ENCODE results near the gene KCMF1.

KCMF1 gene

DNA sequence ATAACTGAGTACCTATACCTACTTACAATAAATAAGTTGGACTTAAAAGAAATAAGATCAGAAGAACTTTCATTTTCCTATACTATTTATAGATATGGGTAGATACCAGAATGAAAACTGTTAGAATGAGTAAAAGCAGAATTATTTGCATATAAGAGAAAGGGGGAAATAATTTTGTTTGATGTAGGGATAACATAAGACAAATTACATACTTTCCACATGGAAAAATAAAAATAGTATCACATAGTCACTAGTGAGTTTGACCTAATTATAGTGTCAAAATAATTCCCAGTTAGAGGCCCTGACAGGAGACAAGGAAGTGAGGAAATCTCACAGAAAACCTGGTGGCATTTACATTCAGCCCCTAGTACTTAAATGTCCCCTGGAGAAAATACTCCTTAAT lies 28.6 kb downstream of the KCMF1 start:
- no peak for TF ChIP-seq CTCF (conservative IDR thresholded peaks at IDR 0.05; ENCODE audit: control insufficient read depth, insufficient read depth, low read depth, low read length)
- DNase-seq (ENCODE audit: low read depth) = no peak
- H3K4me3 ChIP-seq (ENCODE audit: control insufficient read depth, low read depth, low read length) = no peak overlapping the region

DNA sequence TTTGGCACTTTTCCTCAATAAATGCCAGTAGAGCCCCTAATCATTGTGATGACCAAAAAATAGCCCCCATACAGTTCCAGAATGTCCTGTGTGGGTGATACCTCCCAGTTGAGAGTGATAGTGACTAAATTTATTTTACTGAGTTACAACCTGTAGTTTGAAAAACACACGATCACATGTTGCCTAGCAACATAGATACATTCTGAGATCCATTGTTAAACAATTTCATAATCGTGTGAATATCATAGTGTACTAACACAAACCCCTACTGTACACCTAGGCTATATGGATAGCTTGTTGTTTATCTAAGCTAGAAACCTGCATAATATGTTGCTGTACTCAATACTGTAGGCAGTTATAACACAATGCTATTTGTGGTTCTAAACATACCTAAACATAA lies 30.6 kb downstream of the KCMF1 start:
- no peak overlapping the region for H3K4me3 ChIP-seq (ENCODE audit: control insufficient read depth, low read depth, low read length)
- DNase-seq (ENCODE audit: low read depth) = no peak
- no peak for TF ChIP-seq CTCF (conservative IDR thresholded peaks at IDR 0.05; ENCODE audit: control insufficient read depth, insufficient read depth, low read depth, low read length)

DNA sequence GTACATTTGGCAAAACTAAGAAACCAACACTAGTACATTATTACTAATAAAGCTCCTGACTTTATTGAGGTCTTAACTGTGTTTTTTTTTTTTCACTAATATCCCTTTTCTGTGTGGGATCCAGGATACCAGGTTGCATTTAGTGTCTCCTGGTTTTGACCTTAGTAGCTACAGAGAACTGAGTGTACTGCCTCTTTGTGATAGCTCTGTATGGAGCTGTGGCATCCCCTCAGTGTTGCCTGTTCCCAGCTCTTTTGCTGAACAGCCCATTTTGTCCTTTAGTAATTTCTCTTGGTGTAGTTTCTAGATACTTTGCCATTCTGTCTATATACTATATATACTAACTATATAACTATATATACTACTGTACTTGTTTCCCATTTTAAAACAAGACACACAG lies 31.6 kb downstream of the KCMF1 start:
- no peak for TF ChIP-seq CTCF (conservative IDR thresholded peaks at IDR 0.05; ENCODE audit: control insufficient read depth, insufficient read depth, low read depth, low read length)
- no peak overlapping the region for H3K4me3 ChIP-seq (ENCODE audit: control insufficient read depth, low read depth, low read length)
- DNase-seq (ENCODE audit: low read depth) = no peak

GRCh38 chr2:85008252-85008651 lies 37.3 kb downstream of the KCMF1 start:
- no peak for TF ChIP-seq CTCF (conservative IDR thresholded peaks at IDR 0.05; ENCODE audit: control insufficient read depth, insufficient read depth, low read depth, low read length)
- DNase-seq (ENCODE audit: low read depth) = no peak
- H3K4me3 ChIP-seq (ENCODE audit: control insufficient read depth, low read depth, low read length) = no peak overlapping the region

DNA sequence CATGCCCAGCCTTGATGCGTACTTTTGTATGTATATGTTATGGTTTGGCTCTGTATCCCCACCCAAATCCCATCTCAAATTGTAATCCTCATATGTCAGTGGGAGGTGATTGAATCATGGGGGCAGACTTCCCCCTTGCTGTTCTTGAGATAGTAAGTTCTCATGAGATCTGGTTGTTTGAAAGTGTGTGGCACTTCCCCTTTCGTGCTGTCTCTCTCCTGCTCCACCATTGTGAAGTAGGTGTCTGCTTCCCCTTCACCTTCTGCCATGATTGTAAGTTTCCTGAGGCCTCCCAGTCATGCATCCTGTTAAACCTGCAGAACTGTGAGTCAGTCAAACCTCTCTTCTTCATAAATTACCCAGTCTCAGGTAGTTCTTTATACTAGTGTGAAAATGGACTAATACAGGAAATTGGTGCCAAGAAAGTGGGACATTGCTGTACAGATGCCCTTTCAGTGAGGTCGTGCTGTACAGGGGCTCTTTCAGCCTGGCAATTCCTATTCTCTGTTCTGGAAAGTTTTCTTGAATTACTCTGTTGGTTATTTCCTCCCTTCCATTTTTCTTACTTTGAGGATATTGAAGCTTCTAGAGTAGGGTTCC lies 38.2 kb downstream of the KCMF1 start:
- no peak for TF ChIP-seq CTCF (conservative IDR thresholded peaks at IDR 0.05; ENCODE audit: control insufficient read depth, insufficient read depth, low read depth, low read length)
- no peak overlapping the region for H3K4me3 ChIP-seq (ENCODE audit: control insufficient read depth, low read depth, low read length)
- DNase-seq (ENCODE audit: low read depth) = no peak

DNA sequence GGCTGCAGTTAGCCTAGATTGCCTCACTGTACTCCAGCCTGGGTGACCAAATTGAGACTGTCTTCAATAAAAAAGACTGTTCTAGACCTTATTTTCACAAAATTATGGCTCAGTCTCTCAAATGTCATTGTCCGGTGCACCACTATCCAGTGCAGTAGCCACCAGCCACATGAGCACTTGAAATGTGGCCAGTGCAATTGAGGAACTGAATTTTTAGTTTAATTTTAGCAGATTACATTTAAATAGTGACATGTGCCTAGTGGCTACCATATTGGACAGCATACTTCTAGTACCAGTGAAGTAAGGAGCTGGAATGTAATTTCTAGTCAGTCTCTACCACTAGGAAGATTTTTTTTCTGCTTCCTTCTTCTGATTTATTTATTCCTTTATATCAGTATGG lies 39.4 kb downstream of the KCMF1 start:
- DNase-seq (ENCODE audit: low read depth) = no peak
- no peak overlapping the region for H3K4me3 ChIP-seq (ENCODE audit: control insufficient read depth, low read depth, low read length)
- no peak for TF ChIP-seq CTCF (conservative IDR thresholded peaks at IDR 0.05; ENCODE audit: control insufficient read depth, insufficient read depth, low read depth, low read length)

DNA sequence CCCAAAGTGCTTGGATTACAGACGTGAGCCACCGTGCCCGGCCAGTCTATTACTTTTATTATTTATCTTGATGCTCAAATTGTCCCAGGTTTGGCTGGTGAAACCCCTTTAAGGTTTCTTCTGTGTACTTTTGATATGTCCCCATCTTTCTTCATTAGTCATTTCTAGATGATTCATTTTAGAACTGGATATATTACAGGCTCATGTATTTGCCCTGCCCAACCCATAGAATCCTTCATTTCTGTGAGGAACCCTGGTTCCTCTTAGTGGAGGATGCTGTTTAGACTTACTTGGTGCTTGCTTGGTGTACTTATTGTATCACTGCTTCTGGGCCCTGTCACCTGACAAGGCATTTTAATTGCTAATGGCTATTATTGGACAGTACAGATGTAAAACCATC lies 40.1 kb downstream of the KCMF1 start:
- no peak overlapping the region for H3K4me3 ChIP-seq (ENCODE audit: control insufficient read depth, low read depth, low read length)
- DNase-seq (ENCODE audit: low read depth) = peak; percentile 28
- no peak for TF ChIP-seq CTCF (conservative IDR thresholded peaks at IDR 0.05; ENCODE audit: control insufficient read depth, insufficient read depth, low read depth, low read length)
